SK-N-SH (cell line): ENCODE results near the gene CEP170B. TPM values are rescaled to one million over a fixed set of nuclear protein-coding genes. Genes with fewer than 3 reads are reported as not detected.

Experiments
- CTCF ChIA-PET: fragments of 300-600, 350-600 bp; formaldehyde crosslinking; extraction: SDS; loops from one replicate; lab custom pipeline; 2021; lab: Yijun Ruan, JAX
- POLR2A ChIA-PET: fragments of 350-600 bp; sonication (Branson Sonifier 250); formaldehyde crosslinking; extraction: SDS; loops from one replicate; lab custom pipeline; 2020; ENCODE audit warnings: antibody characterized with exemption, inconsistent platforms; lab: Yijun Ruan, JAX
- DNase-seq: peaks from one replicate; pipeline ENCODE4 v3.0.0; 2012
- H2AFZ ChIP-seq: fragments of 200-600 bp; sonication (generic); 2 replicates; pipeline ENCODE4 v1.8.1; 2016; ENCODE audit warnings: antibody characterized with exemption, mild to moderate bottlenecking, low read depth
- H3F3A ChIP-seq: fragments of 200-600 bp; sonication (generic); replicated peaks from 2 replicates; pipeline ENCODE3; 2016; ENCODE audit warnings: antibody characterized with exemption, mild to moderate bottlenecking; ENCODE audit not compliant: insufficient read depth
- H3K27ac ChIP-seq, 2 experiments: fragments of 200-500 bp in 1 of 2; fragments of 200-600 bp in 1 of 2; sonication (Bioruptor generic) in 1 of 2; sonication (generic), shearing (Covaris generic) in 1 of 2; 2 replicates each; pipeline versions ENCODE4 v1.5.1 to v1.6.1; 2014 to 2016; ENCODE audit warnings: low read depth in 2 of 2, inconsistent platforms in 1 of 2, low read length in 1 of 2, mild to moderate bottlenecking in 1 of 2, mixed read lengths in 1 of 2
- H3K27me3 ChIP-seq: fragments of 200-600 bp; sonication (generic), shearing (Covaris generic); 2 replicates; pipeline ENCODE4 v1.6.1; 2016; ENCODE audit warnings: mixed run types; ENCODE audit not compliant: insufficient read depth
- H3K36me3 ChIP-seq, 2 experiments: fragments of 200-500 bp in 1 of 2; fragments of 200-600 bp in 1 of 2; sonication (Bioruptor generic) in 1 of 2; sonication (generic) in 1 of 2; replicated peaks in 1 of 2; 2 replicates each; pipeline versions ENCODE3 to v1.5.1; 2014 to 2016; ENCODE audit warnings: low read length in 1 of 2, mild to moderate bottlenecking in 1 of 2; ENCODE audit not compliant: insufficient read depth in 2 of 2, control insufficient read depth in 1 of 2
- H3K4me1 ChIP-seq, 2 experiments: fragments of 200-500 bp in 1 of 2; fragments of 200-600 bp in 1 of 2; sonication (Bioruptor generic) in 1 of 2; sonication (generic), shearing (Covaris generic) in 1 of 2; 2 replicates each; pipeline versions ENCODE4 v1.5.1 to v1.6.1; 2014 to 2016; ENCODE audit warnings: low read depth in 1 of 2, low read length in 1 of 2, mixed run types in 1 of 2; ENCODE audit not compliant: insufficient read depth in 2 of 2, control insufficient read depth in 1 of 2
- H3K4me2 ChIP-seq: fragments of 200-600 bp; sonication (generic), shearing (Covaris generic); 2 replicates; pipeline ENCODE4 v1.6.1; 2017; ENCODE audit warnings: mixed run types
- H3K4me3 ChIP-seq, 2 experiments: fragments of 200-500 bp in 1 of 2; fragments of 200-600 bp in 1 of 2; sonication (Bioruptor generic) in 1 of 2; sonication (generic), shearing (Covaris generic) in 1 of 2; 2 replicates each; pipeline versions ENCODE4 v1.5.1 to v1.8.1; 2014 to 2016; ENCODE audit warnings: low read depth in 2 of 2, inconsistent platforms in 1 of 2, low read length in 1 of 2, mild to moderate bottlenecking in 1 of 2, mixed read lengths in 1 of 2, moderate library complexity in 1 of 2
- H3K79me2 ChIP-seq: fragments of 200-600 bp; sonication (generic); 2 replicates; pipeline ENCODE4 v1.8.1; 2017; ENCODE audit warnings: mild to moderate bottlenecking; ENCODE audit not compliant: insufficient read depth
- H3K9ac ChIP-seq: fragments of 200-600 bp; sonication (generic); 2 replicates; pipeline ENCODE4 v1.6.1; 2017; ENCODE audit warnings: mixed run types
- H3K9me2 ChIP-seq: fragments of 200-600 bp; sonication (generic); 2 replicates; pipeline ENCODE4 v1.6.1; 2017; ENCODE audit warnings: mixed run types
- H3K9me3 ChIP-seq: fragments of 200-600 bp; sonication (generic); 2 replicates; pipeline ENCODE4 v1.6.1; 2017; ENCODE audit warnings: mixed run types, mild to moderate bottlenecking, moderate library complexity
- H4K20me1 ChIP-seq: fragments of 200-600 bp; sonication (generic); 2 replicates; pipeline ENCODE4 v1.6.1; 2017; ENCODE audit warnings: mild to moderate bottlenecking, mixed run types; ENCODE audit not compliant: insufficient read depth
- CHD2 ChIP-seq: fragments of 150-350 bp; IDR thresholded peaks from 2 replicates; pipeline ENCODE4 v1.6.1; 2018; ENCODE audit warnings: low read length; ENCODE audit not compliant: partially characterized antibody
- EZH2phosphoT487 ChIP-seq: fragments of 200-600 bp; sonication (generic); IDR thresholded peaks from 2 replicates; pipeline ENCODE4 v1.6.1; 2017; ENCODE audit warnings: low read depth, mixed run types, mild to moderate bottlenecking, antibody characterized with exemption, moderate library complexity, borderline replicate concordance
- FOSL2 ChIP-seq: IDR thresholded peaks from 2 replicates; pipeline ENCODE4 v1.4.0; 2012; ENCODE audit warnings: low read depth, mild to moderate bottlenecking, moderate library complexity, borderline replicate concordance
- MXI1 ChIP-seq: IDR thresholded peaks from 2 replicates; pipeline ENCODE4 v1.6.1; 2012; ENCODE audit warnings: mild to moderate bottlenecking, low read depth, low read length, improper control_type of control experiment
- NFIC ChIP-seq: IDR thresholded peaks from 2 replicates; pipeline ENCODE4 v1.4.0; 2012; ENCODE audit warnings: borderline replicate concordance
- POLR2AphosphoS5 ChIP-seq: IDR thresholded peaks from 2 replicates; pipeline ENCODE4 v1.6.1; 2012; ENCODE audit warnings: low read depth, low read length
- SMC3 ChIP-seq: IDR thresholded peaks from 2 replicates; pipeline ENCODE4 v1.6.1; 2012; ENCODE audit warnings: low read depth, low read length, improper control_type of control experiment
- TEAD4 ChIP-seq: IDR thresholded peaks from 2 replicates; pipeline ENCODE4 v1.4.0; 2012; ENCODE audit warnings: mild to moderate bottlenecking, borderline replicate concordance; ENCODE audit not compliant: insufficient read depth
- YY1 ChIP-seq: IDR thresholded peaks from 2 replicates; pipeline ENCODE4 v1.4.0; 2012; ENCODE audit warnings: low read depth, mild to moderate bottlenecking
- WGBS: methylation state at CpG from one replicate; pipeline ENCODE4 v1.1.6; 2017; ENCODE audit warnings: low lambda C conversion rate; 5-methylcytosine and 5-hydroxymethylcytosine counted together
- polyA plus RNA-seq, 3 experiments: library from polyadenylated mRNA; depleted of rRNA; stranded (reverse); fragments of >200 nt; gene quantifications; 2 replicates each; pipeline ENCODE4 v1.2.3, GENCODE V29; 2012
- TF ChIP-seq, protein P1 (sequence below): IDR thresholded peaks from 2 replicates; pipeline ENCODE4 v1.4.0; 2012; ENCODE audit warnings: low read depth, borderline replicate concordance
- TF ChIP-seq, protein P2 (sequence below): fragments of 150-350 bp; IDR thresholded peaks from 2 replicates; pipeline ENCODE4 v1.6.1; 2017; ENCODE audit warnings: antibody characterized with exemption, low read length, low read depth, borderline replicate concordance
- TF ChIP-seq, protein P3 (sequence below): IDR thresholded peaks from 2 replicates; pipeline ENCODE4; 2012
- TF ChIP-seq, protein P4 (sequence below): IDR thresholded peaks from 2 replicates; pipeline ENCODE4 v1.4.0; 2012; ENCODE audit warnings: low read depth, borderline replicate concordance

The CEP170B gene
- polyA plus RNA-seq, 1 of the 3 experiments (the other 2 are of a cell fraction) = 11.0 TPM

DNA sequence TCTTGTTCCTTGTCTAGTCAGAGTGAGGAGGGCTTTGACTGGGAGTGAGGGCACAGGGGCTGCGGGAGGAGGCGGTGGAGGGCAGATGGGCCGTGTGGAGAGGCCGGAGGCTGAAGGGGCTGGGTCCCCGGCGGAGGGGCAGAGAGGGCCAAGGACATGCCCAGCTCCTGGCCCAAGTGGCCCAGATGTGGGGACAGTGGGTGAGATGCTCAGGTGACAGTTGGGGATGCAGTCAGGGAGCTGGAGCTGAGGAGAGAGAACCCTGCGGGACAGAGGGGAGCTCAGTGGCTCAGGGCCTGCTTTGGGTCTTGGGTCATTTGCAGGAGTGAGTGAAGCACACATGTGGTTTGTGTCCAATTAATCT, 33.1 kb downstream of the CEP170B start:
- Histone ChIP-seq H3K9me3 (no peaks in the 10 kb centered on the region), H2AFZ (no peak overlapping the region), H3F3A (no peaks in the 10 kb centered on the region), H3K4me1 (peaks cover 0 to 6% of the 10 kb centered on the region in 2 experiments; a peak in 1 of 4 replicates), H3K9ac (no peak overlapping the region), H3K4me2 (no peak overlapping the region), H3K36me3 (no peaks in the 10 kb centered on the region), H3K27ac (no peak overlapping the region), H3K27me3 (no peaks in the 10 kb centered on the region), H4K20me1 (no peaks in the 10 kb centered on the region), H3K4me3 (no peak overlapping the region), H3K79me2 (no peaks in the 10 kb centered on the region), H3K9me2 (no peaks in the 10 kb centered on the region)
- WGBS = 95% methylated on average over 7 of the region's 7 CpGs
- ChIA-PET CTCF (interaction anchor here (1.0 to 1.6 kb wide), 3 partner anchors 71 to 148 kb away, joined by 3 to 9 read pairs (median 5); no protein-coding TSS in a partner anchor), POLR2A (no interaction called here)
- DNase-seq = peak; percentile 21
- TF ChIP-seq TEAD4 (no peak), POLR2AphosphoS5 (no peak), NFIC (no peak), CHD2 (no peak), MXI1 (no peak), YY1 (no peak), EZH2phosphoT487 (no peak), FOSL2 (no peak), SMC3 (no peak)
- TF ChIP-seq, protein P1, sequence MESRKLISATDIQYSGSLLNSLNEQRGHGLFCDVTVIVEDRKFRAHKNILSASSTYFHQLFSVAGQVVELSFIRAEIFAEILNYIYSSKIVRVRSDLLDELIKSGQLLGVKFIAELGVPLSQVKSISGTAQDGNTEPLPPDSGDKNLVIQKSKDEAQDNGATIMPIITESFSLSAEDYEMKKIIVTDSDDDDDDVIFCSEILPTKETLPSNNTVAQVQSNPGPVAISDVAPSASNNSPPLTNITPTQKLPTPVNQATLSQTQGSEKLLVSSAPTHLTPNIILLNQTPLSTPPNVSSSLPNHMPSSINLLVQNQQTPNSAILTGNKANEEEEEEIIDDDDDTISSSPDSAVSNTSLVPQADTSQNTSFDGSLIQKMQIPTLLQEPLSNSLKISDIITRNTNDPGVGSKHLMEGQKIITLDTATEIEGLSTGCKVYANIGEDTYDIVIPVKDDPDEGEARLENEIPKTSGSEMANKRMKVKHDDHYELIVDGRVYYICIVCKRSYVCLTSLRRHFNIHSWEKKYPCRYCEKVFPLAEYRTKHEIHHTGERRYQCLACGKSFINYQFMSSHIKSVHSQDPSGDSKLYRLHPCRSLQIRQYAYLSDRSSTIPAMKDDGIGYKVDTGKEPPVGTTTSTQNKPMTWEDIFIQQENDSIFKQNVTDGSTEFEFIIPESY = no peak
- TF ChIP-seq, protein P2, sequence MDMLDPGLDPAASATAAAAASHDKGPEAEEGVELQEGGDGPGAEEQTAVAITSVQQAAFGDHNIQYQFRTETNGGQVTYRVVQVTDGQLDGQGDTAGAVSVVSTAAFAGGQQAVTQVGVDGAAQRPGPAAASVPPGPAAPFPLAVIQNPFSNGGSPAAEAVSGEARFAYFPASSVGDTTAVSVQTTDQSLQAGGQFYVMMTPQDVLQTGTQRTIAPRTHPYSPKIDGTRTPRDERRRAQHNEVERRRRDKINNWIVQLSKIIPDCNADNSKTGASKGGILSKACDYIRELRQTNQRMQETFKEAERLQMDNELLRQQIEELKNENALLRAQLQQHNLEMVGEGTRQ = no peak
- TF ChIP-seq, protein P3, sequence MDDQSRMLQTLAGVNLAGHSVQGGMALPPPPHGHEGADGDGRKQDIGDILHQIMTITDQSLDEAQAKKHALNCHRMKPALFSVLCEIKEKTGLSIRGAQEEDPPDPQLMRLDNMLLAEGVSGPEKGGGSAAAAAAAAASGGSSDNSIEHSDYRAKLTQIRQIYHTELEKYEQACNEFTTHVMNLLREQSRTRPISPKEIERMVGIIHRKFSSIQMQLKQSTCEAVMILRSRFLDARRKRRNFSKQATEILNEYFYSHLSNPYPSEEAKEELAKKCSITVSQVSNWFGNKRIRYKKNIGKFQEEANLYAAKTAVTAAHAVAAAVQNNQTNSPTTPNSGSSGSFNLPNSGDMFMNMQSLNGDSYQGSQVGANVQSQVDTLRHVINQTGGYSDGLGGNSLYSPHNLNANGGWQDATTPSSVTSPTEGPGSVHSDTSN = no peak
- TF ChIP-seq, protein P4, sequence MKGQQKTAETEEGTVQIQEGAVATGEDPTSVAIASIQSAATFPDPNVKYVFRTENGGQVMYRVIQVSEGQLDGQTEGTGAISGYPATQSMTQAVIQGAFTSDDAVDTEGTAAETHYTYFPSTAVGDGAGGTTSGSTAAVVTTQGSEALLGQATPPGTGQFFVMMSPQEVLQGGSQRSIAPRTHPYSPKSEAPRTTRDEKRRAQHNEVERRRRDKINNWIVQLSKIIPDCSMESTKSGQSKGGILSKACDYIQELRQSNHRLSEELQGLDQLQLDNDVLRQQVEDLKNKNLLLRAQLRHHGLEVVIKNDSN = no peak
